HG03575 (cell line): ENCODE results near the gene RBM11.
"Not testable (repeated sequence)": the region's sequence is repeated elsewhere in the genome, so short reads cannot be mapped to it uniquely, and the experiment has no call there.

ENCODE experiments used
- ATAC-seq: cut with Tn5 transposase; IDR thresholded peaks from one replicate; pipeline ENCODE4 v1.9.1; 2021; ENCODE audit not compliant: unreplicated experiment, insufficient number of reproducible peaks, low FRiP score; ENCODE audit errors: extremely low read depth

The RBM11 gene

GRCh38 chr21:14215971-14216641 lies at the start of gene RBM11:
RBM11 (plus strand) TSS chr21:14216157; CDS start chr21:14216187, 30 bp downstream.
- no peak for ATAC-seq

DNA sequence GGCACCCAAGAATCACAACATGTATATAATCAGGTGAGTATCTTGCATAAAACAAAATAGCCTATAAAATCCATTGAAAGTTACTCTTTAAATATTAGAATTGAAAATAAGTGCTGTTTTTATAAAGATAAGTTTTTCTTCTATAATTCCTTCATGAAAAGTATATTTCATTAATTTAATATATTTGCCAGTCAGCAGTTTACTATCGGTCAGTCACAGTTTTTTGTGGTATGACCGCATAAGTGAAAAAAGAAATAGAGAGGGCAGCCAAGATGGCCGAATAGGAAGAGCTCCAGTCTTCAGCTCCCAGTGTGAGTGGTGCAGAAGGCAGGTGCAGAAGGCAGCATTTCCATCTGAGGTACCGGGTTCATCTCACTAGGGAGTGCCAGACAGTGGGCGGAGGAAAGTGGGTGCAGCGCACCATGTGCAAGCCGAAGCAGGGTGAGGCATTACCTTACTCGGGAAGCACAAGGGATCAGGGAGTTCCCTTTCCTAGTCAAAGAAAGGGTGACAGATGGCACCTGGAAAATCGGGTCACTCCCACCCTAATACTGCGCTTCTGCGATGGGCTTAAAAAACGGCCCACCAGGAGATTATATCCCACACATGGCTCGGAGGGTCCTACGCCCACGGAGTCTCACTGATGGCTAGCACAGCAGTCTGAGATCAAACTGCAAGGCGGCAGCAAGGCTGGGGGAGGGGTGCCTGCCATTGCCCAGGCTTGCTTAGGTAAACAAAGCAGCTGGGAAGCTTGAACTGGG lies 49.3 kb upstream of the RBM11 start:
- not testable (repeated sequence) for ATAC-seq

DNA sequence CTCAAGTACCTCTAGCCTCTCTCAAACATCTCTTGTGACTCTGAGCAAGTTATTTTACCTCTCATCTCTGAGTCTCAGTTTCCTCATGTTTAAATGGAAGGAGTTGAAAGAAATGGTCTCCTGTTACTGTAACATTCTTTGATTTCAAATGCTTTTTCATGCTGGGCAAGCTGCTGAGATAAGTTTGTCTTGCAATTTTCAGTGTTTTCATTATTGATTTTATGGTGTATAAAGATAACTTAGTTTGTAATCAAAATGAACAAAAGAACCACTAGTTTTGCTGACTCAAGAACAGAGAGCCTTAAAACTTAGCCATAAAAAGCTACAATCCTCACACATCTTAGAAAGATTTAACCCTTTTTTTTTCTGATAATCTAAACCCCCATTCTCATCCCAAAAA lies 9.7 kb upstream of the RBM11 start:
- ATAC-seq, result no peak

DNA sequence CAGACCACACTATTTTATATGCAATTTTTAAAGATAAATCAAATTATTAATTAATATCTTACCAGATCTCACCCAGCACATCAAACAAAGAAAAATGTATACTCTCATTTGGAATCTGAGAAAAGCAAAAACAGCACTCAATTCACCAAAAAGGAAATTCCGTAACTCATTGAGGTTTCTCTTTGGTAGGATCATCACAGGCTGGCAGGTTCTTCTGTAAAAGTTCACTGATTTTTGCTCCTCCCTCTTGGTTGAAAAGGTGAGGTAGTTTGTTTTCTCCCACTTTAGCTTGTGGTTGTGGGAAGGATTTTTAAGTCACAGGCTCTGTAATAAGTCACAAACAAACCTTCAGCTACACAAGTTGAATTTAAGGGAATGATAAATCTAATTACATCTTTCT lies 5.2 kb upstream of the RBM11 start, which contains the start of gene LIPI:
Gene LIPI, minus strand, starts transcription at position 218 of the 400 bp plus-strand sequence. Its CDS starts 110 bp downstream, at position 108.
- ATAC-seq, result no peak

DNA sequence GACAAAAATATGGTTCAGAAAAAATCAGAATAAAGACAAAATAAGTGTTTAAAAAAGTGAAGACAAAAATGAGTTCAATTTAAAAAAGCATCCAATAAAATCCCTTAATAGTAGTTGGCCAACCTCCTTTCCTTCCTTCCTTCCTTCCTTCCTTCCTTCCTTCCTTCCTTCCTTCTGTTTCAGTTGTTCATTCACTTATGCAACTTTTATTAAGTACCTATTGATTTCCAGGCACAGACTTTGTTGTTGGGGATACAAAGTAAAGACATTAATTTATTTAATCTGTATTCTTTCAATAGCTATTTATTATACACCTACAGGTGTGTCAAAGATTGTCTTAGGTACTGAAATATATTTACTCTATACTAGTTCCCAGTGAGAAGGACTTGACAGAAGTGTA lies 2.8 kb upstream of the RBM11 start:
- ATAC-seq, result no peak

DNA sequence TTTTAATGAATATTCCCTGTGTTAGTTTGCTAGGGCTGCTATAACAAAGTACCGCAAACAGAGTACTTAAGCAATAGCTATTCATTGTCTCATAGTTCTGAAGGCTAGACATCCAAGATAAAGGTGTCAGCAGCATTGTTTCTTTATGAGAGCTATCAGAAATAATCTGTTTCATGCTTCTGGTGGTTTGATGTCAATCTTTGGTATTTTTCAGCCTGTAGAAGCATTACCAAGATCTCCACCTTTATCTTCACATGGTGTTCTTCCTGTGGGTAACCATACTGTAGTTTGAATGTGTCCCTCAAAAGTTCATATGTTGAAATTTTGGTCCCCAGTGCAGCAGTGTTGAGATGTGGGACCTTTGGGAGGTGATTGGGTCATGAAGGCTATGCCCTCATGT lies 7.4 kb downstream of the RBM11 start:
- no peak for ATAC-seq

- ATAC-seq, result no peak
These were observed 13.4 kb downstream of the RBM11 start for GRCh38 chr21:14229399-14229798.

DNA sequence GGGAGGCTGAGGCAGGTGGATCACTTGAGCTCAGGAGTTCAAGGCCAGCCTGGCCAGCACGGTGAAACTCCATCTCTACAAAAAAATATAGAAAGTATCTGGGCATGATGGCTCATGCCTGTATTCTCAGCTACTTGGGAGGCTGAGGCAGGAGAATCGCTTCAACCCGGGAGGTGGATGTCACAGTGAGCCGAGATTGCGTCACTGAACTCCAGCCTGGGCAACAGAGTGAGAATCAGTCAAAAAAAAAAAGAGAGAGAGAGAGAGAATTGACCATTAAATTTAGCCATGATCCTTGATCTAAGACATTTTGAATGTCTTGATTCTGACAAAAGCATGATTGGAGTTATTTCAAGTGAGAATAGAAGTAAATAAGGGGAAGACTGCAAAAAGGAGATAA lies 19.1 kb downstream of the RBM11 start:
- ATAC-seq, result no peak

DNA sequence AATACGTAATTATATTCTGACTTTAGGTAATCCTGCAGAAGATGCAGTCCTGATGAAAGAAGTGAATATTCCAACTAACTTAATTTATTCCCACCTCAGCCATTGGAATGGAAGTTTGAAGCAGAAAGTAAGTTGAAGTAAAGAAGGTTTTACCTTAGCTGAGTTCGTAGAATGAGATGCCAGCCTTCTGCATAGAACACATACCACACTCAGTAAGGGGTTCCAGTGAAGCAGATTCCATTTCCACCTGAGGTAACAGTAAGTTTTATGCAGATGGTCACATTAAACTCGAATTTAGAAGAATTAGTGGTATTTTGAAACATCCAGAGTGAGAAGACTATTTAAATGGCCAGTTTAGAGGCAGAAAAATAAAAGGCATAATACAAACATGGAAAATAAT lies 20.2 kb downstream of the RBM11 start:
- ATAC-seq, result no peak

- ATAC-seq, result no peak
These were observed 23.3 kb downstream of the RBM11 start for GRCh38 chr21:14239281-14239680.

DNA sequence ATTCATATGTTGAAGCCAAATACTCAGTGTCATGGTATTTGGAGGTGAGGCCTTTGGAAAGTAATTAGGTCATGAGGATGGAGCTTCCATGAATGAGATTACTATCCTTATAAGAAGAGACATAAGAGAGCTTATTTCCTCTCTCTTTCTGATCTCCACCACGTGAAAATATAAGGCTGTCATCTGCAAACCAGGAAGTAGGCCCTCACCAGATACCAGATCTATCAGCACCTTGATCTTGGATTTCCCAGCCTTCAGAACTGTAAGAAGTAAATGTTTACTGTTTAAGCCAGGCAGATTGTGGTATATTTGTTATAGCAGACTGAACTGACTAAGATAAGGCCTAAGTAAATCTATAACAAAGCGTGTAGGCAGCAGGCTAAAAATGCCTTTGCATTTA lies 25.3 kb downstream of the RBM11 start:
- no peak for ATAC-seq

- no peak for ATAC-seq
These were observed 27.5 kb downstream of the RBM11 start for GRCh38 chr21:14243461-14243860.

- ATAC-seq, result no peak
These were observed 27.9 kb downstream of the RBM11 start for GRCh38 chr21:14243874-14244273.

GRCh38 chr21:14244911-14245310 lies 29.0 kb downstream of the RBM11 start:
- no peak for ATAC-seq

GRCh38 chr21:14245711-14246110 lies 29.8 kb downstream of the RBM11 start:
- ATAC-seq, result no peak

GRCh38 chr21:14251336-14251735 lies 35.4 kb downstream of the RBM11 start:
- no peak for ATAC-seq

GRCh38 chr21:14259747-14260146 lies 43.8 kb downstream of the RBM11 start:
- ATAC-seq, result no peak

- no peak for ATAC-seq
These were observed 44.3 kb downstream of the RBM11 start for GRCh38 chr21:14260174-14260764.

GRCh38 chr21:14262039-14262438 lies 46.1 kb downstream of the RBM11 start:
- ATAC-seq, result no peak

DNA sequence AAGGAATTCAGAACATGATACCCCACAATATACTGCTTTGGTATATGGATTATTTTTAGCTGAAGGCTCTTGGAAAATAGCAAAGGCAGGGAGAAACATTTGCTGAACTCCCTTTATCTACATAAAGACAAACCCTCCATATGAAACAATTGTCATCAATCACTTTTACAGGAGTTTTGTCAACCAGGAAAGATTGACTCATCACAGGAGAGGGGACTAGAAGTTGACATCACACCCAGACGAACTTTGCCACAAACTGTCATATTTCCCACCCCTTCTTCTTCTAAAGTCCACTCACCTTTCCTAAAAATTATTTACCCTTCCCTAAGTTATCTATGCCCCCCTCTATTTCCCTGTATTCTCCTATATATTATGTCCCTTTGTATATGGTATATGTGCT lies 47.9 kb downstream of the RBM11 start:
- ATAC-seq, result no peak
